NCI-H2107 treated with DMSO at 0.1 percent for 48 hours (cell line): ENCODE data around the gene SYVN1.

Experiments used
- DNase-seq: peaks from one replicate; lab custom pipeline; 2025; ENCODE audit not compliant: unreplicated experiment; lab: John Stamatoyannopoulos, UW

SYVN1 gene

DNA sequence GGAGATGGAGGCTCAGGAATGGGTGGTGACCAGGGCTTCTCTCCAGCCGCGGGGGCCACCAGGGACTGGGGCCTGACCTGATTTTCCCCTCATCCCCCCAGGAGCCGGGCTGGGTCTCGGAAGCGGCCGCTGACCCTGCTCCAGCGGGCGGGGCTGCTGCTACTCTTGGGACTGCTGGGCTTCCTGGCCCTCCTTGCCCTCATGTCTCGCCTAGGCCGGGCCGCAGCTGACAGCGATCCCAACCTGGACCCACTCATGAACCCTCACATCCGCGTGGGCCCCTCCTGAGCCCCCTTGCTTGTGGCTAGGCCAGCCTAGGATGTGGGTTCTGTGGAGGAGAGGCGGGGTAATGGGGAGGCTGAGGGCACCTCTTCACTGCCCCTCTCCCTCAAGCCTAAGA lies 46.5 kb downstream of the SYVN1 start:
- no peak for DNase-seq

DNA sequence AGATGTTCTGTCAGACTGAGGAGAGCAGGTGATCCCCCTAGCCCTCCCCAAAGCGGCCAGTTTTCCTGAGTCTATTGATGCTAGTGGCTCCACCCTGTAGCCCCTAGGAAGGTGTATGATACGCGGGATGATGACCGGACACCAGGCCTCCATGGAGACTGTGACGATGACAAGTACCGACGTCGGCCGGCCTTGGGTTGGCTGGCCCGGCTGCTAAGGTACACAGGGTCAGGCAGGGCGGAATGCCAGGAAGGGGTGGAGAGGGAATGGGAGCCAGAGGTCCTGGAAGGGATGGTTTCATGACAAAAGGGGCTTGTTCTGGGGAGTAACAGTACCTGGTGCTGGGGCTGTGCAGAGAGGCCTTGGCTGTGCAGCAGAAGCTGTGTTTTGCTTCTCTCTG lies 47.1 kb downstream of the SYVN1 start:
- no peak for DNase-seq

- no peak for DNase-seq
Observed at GRCh38 chr11:65086809-65087208, 47.5 kb downstream of the SYVN1 start.

DNA sequence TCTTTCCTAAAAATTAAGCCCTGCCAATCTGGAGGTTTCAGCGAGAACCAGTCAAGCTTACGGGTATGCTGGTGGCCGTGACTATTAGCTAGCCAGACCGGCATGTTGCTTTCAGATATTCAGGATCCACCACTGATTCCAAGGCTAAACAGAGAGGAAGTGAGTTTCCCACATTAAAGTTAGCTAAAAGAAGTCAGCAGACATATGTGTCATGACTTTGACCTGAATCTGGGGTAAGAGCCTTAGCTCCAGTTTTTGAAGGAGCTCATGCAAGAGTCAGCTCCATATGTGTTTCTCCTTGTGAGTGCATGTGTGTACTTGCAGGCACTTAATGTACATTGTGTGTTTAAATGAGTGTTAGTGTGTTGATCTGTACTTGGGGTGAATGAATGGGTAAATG lies 48.9 kb downstream of the SYVN1 start:
- DNase-seq: no peak

GRCh38 chr11:65084598-65085375 lies 49.5 kb downstream of the SYVN1 start:
- DNase-seq: no peak

GRCh38 chr11:65083834-65084597 lies 50.3 kb downstream of the SYVN1 start, which contains the start of the genes CDCA5 and ZFPL1:
Gene CDCA5, minus strand, starts transcription at chr11:65084040. Its CDS starts 62 bp downstream, at chr11:65083978.
Gene ZFPL1, plus strand, starts transcription at chr11:65084222. Its CDS starts 477 bp downstream, at chr11:65084699.
- peak; percentile 92 for DNase-seq

GRCh38 chr11:65083134-65083833 lies 51.0 kb downstream of the SYVN1 start:
- DNase-seq: no peak

DNA sequence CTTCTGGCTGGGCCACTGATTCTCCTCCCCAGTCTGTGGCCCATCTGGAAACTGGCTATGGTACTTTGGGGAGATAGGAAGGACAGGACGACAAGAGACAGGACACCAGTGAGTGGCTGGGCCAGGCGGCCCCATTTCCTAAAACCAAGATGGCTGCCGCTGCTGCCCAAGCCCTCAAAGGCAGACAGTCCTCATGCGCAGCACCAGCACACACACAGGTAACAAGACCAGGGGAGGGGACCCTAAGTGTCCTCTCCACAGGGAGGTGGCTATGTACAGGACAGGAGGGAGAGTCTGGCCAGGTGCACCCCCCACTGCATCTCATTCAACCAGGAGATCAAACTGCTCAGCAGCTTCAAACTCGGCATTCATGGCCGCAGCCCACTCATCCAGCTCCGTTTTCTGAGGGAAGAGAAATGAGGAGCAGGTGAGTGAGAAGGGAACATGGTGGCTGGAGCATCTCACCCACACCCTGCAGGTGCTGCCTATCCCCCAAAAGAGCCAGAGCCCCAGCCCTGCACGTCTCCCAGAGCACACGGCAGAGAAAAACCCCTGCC lies 55.5 kb downstream of the SYVN1 start:
- DNase-seq: no peak

DNA sequence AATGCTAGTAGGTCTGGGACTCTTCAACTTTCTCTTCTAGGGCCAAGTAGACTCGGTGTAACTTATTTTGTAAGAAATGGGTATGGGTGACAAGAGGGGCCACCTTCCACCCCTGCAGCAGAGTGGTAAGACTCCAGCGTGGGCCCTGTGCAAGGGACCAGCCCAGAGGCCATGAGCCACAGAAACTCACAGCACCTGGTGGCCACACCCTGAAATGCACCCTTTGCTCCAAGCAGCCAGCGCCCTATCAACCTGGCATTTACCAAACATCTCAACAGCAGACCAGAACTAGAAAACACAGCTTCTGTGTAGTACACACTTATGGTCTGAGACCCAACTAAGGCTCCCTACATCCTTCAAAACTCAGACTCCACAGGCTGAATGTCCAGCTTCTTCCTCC lies 56.2 kb downstream of the SYVN1 start:
- peak; percentile 39 for DNase-seq

DNA sequence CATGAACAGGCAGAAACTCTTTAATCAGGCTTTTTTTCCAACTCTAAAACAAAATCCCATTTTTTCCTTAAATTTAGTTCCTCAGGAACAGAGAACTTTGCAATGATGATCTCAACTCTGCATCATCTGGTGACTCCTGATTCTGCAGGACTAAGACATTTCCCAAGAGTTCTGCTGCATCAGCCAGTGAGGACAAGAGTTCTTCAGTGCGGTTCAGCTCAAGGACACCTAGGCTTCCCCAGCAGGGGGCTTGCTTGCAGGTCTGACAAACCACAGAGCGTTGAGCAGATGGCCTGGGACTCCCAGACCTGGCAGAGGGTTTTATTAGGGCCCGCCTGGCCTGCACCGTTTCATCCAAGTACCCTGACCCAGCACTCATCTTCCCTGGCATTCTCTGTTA lies 56.9 kb downstream of the SYVN1 start:
- peak; percentile 51 for DNase-seq
